ENCODE results near the gene PGPEP1.

GRCh38 chr19:18291019-18291524 is 49.3 kb upstream of the PGPEP1 start:
- TF ChIP-seq POLR2A (IDR thresholded peaks at IDR 0.05) (no peak), CTCF (IDR thresholded peaks at IDR 0.05) (no peak)

All from testis (tissue), 2 donors.